NCI-H345 (cell line): ENCODE data around the gene AHCYL2.
"Not testable (repeated sequence)": the region's sequence is repeated elsewhere in the genome, so short reads cannot be mapped to it uniquely, and the experiment has no call there.

Source experiments
- DNase-seq: peaks from one replicate; lab custom pipeline; 2025; lab: John Stamatoyannopoulos, UW

Gene AHCYL2

DNA sequence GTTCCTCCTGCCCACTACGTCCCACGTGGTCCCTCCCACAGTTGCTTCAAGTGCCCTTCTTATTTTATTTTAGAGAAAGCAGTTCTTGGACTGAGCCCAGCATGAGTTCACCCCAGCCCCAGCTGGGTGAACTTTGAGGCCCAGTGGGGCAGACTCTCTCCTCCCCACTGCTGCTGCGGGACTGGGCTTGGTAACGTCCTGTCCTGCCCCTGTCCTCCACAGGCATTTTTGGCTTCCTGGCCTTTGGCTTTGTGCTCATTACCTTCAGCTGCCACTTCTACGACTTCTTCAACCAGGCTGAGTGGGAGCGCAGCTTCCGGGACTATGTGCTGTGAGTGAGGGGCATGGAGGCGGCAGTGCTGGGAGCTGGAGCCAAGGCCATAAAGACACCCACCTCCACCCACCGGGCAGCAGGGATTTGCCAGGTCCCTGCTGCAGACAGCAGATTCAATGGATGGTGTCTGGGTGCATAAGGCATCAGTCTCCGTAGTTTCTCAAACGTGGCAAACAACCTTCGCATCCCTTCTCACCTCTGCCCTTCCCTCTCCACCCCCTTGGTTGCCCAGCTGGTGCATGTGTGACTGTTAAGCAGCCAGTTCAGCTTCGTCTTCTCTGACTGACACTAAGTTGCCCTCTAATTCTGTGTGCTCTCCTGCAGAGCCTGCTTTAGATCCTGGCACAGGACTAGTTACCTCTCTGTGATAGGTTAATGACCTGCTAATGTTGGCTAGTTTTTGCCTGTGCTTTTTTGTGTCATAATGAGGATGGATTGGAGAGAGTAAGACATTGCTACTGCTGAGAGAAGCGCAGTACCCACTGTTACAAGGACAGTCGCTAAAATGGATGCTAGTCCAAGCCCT, 15.5 kb upstream of the AHCYL2 start:
- DNase-seq: no peak

DNA sequence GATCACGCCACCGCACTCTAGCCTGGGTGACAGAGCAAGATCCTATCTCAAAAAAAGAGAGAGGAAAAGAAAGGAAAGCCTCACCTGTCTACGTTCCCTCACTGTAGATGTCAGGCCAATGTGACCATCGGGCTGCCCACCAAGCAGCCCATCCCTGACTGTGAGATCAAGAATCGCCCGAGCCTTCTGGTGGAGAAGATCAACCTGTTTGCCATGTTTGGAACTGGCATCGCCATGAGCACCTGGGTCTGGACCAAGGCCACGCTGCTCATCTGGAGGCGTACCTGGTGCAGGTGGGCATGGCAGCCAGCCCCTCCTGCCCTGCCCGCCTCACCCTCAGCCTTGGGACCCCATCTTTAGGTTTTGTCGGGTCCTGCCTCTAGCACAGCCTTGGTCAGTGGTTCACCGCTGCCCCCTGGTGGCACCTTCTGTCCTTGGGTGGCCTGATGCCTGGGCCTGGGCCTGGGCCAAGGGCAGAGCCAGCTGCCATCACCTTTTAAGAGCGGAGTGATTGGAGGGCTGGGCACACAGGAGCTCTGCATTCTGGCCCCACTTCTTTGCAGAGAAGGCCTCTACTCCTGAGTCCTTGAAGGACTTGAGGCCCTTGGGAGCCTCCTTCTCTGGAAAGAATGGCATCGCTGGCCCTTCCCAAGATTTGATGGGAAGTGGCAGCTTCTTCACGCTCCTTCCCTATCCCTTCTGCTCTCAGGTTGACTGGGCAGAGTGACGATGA, 14.4 kb upstream of the AHCYL2 start:
- DNase-seq: peak; percentile 38

DNA sequence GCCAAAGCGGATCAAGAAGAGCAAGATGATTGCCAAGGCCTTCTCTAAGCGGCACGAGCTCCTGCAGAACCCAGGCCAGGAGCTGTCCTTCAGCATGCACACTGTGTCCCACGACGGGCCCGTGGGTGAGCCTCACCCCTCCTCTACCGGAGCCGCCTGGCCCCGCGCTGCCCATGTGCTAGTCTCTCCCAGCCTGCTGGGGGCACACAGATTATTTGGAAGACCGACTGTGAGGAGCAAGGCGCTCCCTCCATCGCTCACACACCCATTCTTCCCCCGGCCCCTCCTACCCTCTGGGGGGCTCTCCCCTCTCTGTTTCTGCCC, 13.9 kb upstream of the AHCYL2 start:
- no peak for DNase-seq

DNA sequence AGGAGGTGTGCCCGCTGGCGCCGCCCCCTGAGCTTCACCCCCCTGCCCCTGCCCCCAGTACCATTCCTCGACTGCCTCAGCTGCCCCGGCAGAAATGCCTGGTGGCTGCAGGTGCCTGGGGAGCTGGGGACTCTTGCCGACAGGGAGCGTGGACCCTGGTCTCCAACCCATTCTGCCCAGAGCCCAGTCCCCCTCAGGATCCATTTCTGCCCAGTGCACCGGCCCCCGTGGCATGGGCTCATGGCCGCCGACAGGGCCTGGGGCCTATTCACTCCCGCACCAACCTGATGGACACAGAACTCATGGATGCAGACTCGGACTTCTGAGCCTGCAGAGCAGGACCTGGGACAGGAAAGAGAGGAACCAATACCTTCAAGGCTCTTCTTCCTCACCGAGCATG, 12.7 kb upstream of the AHCYL2 start:
- DNase-seq: no peak

DNA sequence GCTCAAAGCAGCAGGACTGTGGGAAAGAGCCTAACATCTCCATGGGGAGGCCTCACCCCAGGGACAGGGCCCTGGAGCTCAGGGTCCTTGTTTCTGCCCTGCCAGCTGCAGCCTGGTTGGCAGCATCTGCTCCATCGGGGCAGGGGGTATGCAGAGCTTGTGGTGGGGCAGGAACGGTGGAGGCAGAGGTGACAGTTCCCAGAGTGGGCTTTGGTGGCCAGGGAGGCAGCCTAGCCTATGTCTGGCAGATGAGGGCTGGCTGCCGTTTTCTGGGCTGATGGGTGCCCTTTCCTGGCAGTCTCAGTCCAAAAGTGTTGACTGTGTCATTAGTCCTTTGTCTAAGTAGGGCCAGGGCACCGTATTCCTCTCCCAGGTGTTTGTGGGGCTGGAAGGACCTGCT, 12.2 kb upstream of the AHCYL2 start:
- DNase-seq: no peak

DNA sequence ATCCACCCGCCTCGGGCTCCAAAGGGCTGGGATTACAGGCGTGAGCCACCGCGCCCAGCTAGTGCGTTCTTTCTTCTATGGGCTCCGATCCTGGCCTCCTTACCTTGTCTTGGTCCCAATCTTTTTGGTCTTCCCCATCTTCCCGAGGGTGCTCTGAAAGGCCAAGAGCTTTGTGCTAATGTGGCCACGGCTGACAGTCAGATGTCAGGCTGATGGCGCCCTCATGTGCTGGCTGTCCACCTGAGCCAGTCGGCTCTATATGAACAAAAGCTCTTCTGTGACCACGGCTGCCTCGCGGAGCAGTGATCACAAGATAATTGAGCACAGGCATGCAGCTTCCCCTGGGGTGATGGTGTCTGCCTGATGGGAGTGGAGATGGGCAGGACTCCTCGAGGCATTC, 11.0 kb upstream of the AHCYL2 start:
- DNase-seq: peak; percentile 8

DNA sequence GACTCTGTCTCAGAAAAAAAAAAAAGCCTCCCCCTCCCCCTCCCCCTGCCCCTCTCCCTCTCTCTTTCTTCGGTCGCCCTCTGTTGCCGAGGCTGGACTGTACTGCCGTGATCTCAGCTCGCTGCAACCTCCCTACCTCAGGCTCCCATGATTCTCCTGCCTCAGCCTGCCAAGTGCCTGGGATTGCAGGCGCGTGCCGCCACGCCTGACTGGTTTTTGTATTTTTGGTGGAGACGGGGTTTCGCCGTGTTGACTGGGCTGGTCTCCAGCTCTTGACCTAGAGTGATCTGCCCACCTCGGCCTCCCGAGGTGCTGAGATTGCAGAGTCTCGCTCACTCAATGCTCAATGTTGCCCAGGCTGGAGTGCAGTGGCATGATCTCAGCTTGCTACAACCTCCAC, 9.1 kb upstream of the AHCYL2 start:
- not testable (repeated sequence) for DNase-seq

DNA sequence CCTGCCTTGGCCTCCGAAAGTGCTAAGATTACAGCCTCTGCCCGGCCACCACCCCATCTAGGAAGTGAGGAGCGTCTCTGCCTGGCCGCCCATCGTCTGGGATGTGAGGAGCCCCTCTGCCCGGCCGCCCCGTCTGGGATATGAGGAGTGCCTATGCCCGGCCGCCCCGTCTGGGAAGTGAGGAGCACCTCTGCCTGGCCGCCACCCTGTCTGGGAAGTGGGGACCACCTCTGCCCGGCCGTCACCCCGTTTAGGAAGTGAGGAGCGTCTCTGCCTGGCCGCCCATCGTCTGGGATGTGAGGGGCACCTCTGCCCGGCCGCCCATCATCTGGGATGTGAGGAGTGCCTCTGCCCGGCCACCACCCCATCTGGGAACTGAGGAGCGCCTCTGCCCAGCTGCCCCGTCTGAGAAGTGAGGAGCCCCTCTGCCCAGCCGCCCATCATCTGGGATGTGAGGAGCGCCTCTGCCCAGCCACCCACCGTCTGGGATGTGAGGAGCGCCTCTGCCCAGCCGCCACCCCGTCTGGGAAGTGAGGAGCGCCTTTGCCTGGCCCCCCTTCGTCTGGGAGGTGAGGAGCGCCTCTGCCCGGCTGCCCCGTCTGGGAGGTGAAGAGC, 8.6 kb upstream of the AHCYL2 start:
- not testable (repeated sequence) for DNase-seq

DNA sequence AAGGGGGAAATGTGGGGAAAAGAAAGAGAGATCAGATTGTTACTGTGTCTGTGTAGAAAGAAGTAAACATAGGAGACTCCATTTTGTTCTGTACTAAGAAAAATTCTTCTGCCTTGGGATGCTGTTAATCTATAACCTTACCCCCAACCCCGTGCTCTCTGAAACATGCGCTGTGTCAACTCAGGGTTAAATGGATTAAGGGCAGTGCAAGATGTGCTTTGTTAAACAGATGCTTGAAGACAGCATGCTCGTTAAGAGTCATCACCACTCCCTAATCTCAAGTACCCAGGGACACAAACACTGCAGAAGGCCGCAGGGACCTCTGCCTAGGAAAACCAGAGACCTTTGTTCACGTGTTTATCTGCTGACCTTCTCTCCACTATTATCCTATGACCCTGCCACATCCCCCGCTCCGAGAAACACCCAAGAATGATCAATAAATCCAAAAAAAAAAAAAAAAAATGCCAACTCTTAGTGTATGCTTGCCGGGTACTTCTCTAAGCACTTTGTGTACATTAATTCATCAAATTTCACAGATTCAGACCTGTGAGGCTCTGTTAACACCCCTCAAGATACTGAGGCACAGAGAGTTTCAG, 7.9 kb upstream of the AHCYL2 start:
- DNase-seq: not testable (repeated sequence)

DNA sequence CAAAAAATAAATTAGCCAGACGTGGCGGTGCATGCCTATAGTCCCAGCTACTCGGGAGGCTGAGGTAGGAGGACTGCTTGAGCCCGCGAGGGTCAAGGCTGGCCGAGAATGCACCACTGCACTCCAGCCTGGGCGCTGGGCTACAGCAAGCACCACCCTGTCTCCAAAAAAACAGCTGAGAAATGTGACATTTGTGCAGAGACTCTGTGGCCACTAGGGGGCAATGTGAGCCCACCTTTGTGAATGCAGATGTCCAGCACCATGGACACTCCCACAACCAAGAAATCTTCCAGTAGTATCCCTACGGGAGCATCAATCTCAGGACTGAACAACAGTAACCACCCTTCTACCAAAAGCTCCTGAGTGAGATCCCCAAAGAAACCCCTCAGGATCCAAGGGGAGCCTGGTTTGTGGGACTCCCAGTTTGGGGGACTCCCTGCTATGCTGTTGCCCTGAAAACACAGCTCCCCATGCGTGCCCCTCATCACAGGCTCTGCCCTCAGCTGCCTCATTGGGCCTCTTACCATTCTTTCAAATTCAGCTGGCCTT, 6.2 kb upstream of the AHCYL2 start:
- peak; percentile 82 for DNase-seq

DNA sequence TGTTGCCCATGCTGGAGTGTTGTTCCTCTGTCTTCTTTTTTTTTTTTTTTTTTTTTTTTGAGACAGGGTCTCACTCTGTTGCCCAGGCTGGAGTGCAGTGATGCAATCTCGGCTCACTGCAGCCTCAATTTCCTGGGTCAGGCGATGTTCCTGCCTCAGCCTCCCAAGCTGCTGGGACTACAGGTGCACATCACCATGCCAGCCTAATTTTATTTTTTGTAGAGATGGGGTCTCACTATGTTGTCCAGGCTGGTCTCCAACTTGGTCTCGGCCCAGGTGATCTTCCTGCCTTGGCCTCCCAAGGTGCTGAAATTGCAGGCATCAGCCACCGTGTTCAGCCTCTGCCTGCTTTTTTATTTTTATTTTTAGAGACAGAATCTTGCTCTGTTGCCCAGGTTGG, 5.7 kb upstream of the AHCYL2 start:
- not testable (repeated sequence) for DNase-seq

DNA sequence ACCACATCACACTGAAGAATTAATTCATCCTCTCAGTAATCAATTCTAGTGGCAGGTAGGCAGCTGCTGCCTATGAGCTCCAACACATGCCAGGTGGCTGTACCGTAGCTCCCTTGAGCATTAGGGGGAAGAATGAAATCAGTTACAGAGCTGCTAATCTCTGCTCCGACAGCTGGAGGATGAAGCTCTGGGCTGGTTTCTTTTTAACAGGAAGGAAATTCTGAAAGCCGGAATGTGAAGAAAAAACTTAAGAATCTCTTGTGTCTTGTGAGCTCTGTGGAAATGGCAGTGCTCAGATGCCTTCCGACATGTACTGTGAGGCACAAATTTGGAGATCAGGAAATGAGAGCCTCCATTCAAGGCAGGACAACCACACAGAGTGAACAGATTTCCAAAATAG, 2.8 kb upstream of the AHCYL2 start:
- DNase-seq: no peak

DNA sequence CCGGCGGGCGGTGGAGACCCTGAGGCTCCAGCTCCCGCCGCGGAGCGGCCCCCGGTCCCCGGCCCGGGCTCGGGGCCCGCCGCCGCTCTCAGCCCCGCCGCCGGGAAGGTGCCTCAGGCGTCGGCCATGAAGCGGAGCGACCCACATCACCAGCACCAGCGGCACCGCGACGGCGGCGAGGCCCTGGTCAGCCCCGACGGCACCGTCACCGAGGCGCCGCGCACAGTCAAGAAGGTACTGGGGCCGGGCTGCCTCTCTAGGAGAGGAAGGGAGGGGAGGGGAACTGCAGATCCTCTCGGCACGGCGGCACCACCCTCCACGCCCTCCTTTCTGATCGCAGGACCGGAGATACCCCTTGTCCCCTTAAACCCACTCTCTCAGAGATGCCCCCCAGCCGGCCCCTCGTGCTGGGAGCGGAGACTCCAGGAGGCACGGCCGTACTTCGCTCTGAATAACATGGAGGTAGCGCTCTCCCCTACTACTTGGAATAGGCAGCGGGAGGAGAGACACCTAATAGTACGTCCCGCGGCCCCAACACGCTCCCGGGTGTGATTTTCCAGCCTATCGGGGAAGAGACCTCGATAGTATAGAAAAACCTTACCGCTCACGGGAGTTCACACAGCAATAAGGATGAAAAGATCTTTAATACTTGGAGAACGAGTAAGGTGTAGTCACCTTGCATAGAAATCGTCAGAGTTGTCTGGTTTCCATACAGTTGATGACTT, 538 bp downstream of the AHCYL2 start:
- peak; percentile 41 for DNase-seq

DNA sequence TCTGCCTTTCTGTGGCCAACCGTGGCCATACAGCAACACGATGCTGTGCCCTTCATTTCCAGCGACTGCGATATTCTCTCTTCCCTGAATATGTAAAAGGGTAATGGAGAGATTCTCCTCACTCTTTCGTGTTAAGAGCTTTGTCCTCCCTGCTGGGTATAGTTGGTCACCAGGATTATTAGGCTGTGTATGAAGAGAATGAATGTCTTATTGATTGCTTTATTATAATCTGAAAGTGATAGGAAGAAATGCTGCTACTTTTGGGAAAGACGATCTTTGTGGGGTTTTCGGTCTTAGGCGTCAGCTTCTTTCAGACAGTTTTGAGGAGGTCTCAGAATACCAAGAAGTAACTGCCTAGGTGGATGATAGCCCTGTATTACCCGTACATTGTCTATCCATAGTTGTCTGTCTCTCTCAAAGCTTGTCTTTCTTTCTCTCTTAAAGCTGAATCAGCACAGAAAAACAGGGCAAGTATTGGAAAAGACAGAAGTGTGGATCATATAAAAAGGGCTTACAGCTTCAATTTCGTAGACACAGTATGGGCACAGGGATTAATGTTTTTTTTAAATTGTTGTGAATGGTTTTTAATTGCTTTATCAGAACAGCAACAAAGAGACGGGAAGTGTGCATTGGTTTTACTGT, 1.2 kb downstream of the AHCYL2 start:
- DNase-seq: no peak

DNA sequence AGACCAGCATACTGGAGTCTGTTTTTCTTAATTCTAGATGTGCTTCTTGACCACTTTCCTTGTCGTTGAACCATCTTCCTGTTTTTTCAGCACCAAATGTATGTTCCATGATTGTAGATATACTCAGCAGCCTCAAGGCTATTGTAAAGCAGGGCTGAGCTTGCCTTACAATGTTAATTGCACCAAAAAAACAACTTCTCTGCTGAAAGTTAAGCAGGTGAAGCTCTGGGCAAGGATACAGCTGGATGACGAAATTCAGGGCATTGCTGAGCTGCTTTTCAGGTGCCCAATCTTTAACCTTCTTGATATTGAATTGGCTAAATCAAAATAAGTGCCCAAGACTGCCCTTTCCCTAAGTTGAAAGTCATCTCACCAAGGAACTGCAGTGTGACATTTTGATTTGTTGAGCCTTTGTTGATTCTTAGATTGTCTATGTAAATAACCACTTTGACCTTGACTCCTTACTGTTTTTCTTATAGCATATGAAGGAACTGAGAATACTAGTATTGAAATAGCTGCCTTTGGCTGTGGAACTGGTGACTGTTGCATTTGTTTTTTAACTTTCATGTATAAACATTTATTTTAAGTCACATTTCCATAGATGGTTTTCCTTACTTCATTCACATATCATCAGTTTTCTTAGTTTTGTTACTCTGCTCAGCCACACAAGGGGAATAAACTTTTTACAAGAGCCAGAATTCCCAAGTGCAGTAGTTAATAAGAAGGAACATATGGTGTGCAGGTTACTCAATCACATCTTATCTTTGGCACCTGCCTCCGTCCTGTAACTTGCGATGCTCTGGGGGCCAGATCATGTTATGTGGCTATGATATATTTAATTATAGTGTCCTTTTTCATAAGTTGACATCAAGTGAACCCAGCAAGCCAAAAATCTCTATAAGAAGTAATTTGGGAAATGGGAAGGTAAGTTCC, 3.1 kb downstream of the AHCYL2 start:
- no peak for DNase-seq

DNA sequence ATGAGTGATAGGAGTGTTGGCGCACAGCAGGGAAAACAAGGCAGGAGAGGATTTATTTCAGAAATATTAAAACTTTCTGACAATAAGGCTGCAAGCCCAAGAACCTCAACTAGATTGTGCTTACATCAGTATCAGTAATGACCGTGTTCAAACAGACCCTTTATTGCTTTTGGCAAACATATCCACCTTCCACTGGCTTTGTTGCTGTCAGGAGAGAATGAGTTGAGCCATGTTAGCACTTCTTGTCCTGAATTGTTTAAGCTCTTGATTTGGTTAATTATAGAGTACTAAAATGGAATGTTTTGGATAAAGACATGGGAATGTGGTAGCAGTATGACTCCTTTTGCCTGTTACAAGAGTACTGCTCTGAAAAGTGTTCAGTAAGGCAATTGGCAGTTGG, 3.8 kb downstream of the AHCYL2 start:
- DNase-seq: no peak

DNA sequence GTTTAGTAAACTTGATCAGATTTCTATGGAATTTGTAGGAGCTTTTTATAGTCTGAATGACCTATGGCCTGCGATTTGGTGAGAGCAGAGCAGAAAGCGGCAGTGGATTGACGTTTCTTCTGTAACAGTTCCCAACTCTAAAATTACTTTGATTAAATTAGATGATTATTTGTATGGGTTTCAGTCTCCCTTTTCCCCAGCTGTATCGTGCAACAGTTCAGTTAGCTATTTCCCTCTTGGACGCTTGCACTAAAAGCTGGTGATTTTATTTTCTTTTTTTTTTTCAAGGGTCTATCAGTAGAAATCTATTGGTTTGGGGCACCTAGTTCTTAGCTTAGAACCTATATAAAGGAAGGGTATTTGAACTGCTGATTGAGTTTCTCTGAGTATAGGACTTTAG, 6.8 kb downstream of the AHCYL2 start:
- DNase-seq: no peak

DNA sequence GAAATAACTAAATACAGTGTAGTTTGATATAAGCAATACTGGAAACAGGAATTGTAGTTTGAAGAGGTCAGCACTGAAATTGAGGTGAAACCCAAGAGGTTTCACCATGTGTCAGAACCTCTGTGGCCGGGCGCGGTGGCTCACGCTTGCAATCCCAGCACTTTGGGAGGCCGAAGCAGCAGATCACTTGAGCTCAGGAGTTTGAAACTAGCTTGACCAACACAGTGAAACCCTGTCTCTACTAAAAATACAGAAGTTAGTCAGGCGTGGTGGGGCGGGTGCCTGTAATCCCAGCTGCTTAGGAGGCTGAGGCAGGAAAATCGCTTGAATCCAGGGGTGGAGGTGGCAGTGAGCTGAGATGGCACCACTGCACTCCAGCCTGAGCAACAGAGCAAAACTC, 13.7 kb downstream of the AHCYL2 start:
- DNase-seq: no peak

DNA sequence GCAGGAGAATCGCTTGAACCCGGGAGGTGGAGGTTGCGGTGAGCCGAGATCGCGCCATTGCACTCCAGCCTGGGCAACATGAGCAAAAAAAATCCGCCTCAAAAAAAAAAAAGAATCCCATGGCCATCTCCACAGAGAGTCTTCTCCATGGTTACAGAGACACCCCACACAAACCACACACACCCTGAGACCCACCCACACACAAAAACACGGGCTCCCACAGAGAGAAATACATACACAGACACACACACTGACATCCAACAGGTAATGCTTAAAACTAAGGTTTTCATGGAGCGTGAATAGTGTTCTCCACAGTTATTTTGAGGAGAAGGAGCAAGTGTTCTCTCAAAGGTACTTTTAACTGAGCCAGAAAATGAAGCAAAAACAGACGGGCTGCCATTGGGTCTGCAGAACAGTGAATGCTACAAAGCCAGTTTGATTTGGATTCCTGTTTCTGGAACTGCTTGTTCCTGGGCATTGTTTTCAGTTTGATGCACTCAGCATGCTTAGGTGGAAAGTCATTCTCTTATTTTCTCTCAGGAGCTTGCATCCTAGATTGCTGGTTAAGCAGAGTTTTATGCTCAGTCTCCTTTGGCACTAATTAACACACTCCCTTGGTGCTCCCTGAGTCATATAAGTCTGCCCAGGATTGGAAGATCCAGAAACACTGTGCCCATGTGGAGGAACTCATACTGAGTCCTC, 15.4 kb downstream of the AHCYL2 start:
- no peak for DNase-seq

DNA sequence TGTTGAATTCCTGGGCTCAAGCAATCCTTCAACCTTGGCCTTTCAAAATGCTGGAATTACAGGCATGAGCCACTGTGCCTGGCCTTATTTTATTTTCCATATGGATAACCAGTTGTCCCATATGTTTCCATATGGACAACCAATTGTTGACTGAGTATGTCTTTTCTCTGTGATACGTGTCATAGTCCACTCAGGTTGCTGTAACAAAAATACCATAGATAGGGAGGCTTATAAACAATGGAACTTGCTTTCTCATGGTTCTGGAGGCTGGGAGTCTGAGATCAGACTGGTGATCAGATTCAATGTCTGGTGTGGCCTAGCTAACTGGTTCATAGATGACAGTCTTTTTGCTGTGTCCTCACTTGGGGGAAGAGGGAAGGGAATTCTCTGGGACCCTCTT, 19.4 kb downstream of the AHCYL2 start:
- DNase-seq: no peak
